Mucosa of descending colon (tissue), 3 donors: Measurements from ENCODE around the gene AAMP. TPM values are rescaled to one million over a fixed set of nuclear protein-coding genes. Genes with fewer than 3 reads are reported as not detected.
A peak's percentile ranks its signal among the peaks of the same experiment; 100 is the strongest.
"Not testable (repeated sequence)": the region's sequence is repeated elsewhere in the genome, so short reads cannot be mapped to it uniquely, and the experiment has no call there.

Experiments
- ATAC-seq: fragments of 200-7000 bp; cut with Tn5 transposase; one replicate; pipeline ENCODE4 v1.9.1; 2020; ENCODE audit warnings: mild to moderate bottlenecking, moderate library complexity
- DNase-seq, 3 donors: peaks; one replicate each; pipeline ENCODE4 v3.0.0-alpha.2; 2020
- H3K36me3 ChIP-seq: fragments of 200-600 bp; one replicate; pipeline ENCODE4 v1.8.0; 2021; ENCODE audit warnings: low read depth, mild to moderate bottlenecking
- H3K4me1 ChIP-seq: fragments of 200-600 bp; one replicate; pipeline ENCODE4 v1.8.0; 2021; ENCODE audit warnings: low read depth, mild to moderate bottlenecking
- H3K4me3 ChIP-seq: fragments of 200-600 bp; one replicate; pipeline ENCODE4 v1.8.0; 2021; ENCODE audit warnings: mild to moderate bottlenecking
- H3K9me3 ChIP-seq: fragments of 200-600 bp; one replicate; pipeline ENCODE4 v1.8.0; 2021; ENCODE audit warnings: mild to moderate bottlenecking
- intact Hi-C, 2 donors: fragments of 100-400 bp; cut with DNase I in 1 of 2; cut with micrococcal nuclease in 1 of 2; formaldehyde crosslinking; loops; one replicate each; pipeline versions ENCODE4 v1.11.0 to v1.11.1; 2022; cut with DNase I, micrococcal nuclease
- total RNA-seq, 3 donors: library from RNA; stranded (reverse); fragmentation: NEBNext Ultra II Directional in 2 of 3; extraction: Animal tissue kit (Norgen Biotek cat#: 25700) in 2 of 3; gene quantifications; one replicate each; pipeline versions ENCODE4 v1.2.1 to v1.2.4, GENCODE V29; 2021 to 2023
- TF ChIP-seq, protein P1 (sequence below): fragments of 200-600 bp; IDR thresholded peaks from one replicate; pipeline ENCODE4 v1.8.0; 2022; ENCODE audit warnings: antibody characterized with exemption, mild to moderate bottlenecking
- donor health status: DM: no; HTN: no; CAD: no; lungs with moderate emphysema.
- donor health status: DM: no; HTN: no; CAD: no.
- donor health status: DM: no; HTN: yes; CAD: no.

AAMP gene
- total RNA-seq, 3 donors from 2014 or later: 80.2 to 97.0 (median 94.1) TPM

DNA sequence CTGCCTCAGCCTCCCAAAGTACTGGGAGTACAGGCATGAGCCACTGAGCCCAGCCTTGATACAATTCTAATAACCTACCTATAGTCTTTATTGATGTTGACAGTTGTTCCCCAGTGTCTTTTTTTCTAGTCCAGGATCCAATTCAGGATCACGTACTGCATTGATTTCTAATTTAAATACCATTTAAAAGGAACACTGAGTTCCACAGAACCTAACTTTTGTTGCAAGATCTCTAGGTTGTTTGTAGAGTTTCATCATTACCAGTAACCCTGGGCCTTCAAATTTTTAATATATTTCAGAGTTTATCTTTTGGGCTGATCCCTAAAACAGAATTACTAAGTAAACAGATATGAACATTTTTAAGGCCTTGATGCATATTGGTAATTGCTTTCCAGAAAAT is 43.4 kb upstream of the AAMP start:
- no peak overlapping the region for H3K4me3 ChIP-seq
- no peak for ATAC-seq
- H3K36me3 ChIP-seq: no peaks in the 10 kb centered on the region
- DNase-seq: no peak
- peaks cover 12% of the 10 kb centered on the region for H3K4me1 ChIP-seq
- intact Hi-C loops: no loop called here
- no peaks in the 10 kb centered on the region for H3K9me3 ChIP-seq
- TF ChIP-seq, protein P1, sequence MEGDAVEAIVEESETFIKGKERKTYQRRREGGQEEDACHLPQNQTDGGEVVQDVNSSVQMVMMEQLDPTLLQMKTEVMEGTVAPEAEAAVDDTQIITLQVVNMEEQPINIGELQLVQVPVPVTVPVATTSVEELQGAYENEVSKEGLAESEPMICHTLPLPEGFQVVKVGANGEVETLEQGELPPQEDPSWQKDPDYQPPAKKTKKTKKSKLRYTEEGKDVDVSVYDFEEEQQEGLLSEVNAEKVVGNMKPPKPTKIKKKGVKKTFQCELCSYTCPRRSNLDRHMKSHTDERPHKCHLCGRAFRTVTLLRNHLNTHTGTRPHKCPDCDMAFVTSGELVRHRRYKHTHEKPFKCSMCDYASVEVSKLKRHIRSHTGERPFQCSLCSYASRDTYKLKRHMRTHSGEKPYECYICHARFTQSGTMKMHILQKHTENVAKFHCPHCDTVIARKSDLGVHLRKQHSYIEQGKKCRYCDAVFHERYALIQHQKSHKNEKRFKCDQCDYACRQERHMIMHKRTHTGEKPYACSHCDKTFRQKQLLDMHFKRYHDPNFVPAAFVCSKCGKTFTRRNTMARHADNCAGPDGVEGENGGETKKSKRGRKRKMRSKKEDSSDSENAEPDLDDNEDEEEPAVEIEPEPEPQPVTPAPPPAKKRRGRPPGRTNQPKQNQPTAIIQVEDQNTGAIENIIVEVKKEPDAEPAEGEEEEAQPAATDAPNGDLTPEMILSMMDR: no peak

- peak in 1 of 3 donors; percentile 51 for DNase-seq
- peak; percentile 88 for ATAC-seq
Observed at GRCh38 chr2:218312267-218312756, 42.4 kb upstream of the AAMP start.

GRCh38 chr2:218311541-218312266 is 41.8 kb upstream of the AAMP start:
- intact Hi-C loops, H3K4me3 ChIP-seq, H3K36me3 ChIP-seq, H3K9me3 ChIP-seq, DNase-seq: not testable (repeated sequence)
- H3K4me1 ChIP-seq: peaks cover 12% of the 10 kb centered on the region
- peak; percentile 48 for ATAC-seq

More at GRCh38 chr2:218312267-218312756, 42.4 kb upstream of the AAMP start:
- Histone ChIP-seq H3K9me3 (no peaks in the 10 kb centered on the region), H3K4me1 (peaks cover 12% of the 10 kb centered on the region), H3K36me3 (no peaks in the 10 kb centered on the region), H3K4me3 (no peak overlapping the region)
- intact Hi-C loops: no loop called here
- TF ChIP-seq, protein P1: no peak

DNA sequence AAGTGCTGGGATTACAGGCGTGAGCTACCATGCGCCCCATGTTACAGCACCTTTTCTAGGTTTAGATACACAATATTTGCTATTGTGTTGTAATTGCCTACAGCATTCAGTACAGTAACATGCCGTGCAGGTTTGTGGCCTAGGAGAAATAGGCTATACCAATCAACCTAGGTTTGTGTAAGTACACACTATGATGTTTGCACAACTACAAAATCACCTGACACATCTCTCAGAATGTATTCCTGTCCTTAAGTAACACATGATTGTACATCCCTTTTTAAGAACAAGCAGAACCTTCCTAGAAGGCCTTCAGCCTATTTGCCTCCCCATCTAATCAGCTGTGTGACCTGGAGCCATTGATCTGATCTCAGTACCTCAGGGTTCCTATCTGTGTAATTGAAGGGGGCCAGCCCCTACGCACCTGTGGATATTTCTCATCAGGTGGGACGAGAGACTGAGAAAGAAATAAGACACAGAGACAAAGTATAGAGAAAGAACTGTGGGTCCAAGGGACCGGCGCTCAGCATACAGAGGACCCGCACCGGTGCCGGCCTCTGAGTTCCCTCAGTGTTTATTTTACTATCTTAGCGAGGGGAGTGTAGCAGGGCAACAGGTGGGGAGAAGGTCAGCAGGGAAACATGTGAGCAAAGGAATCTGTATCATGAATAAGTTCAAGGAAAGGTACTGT is 41.1 kb upstream of the AAMP start:
- DNase-seq: no peak
- intact Hi-C loops: no loop called here
- no peak overlapping the region for H3K4me3 ChIP-seq
- TF ChIP-seq, protein P1: no peak
- H3K36me3 ChIP-seq: no peaks in the 10 kb centered on the region
- peak; percentile 50 for ATAC-seq
- H3K9me3 ChIP-seq: no peaks in the 10 kb centered on the region
- peaks cover 12% of the 10 kb centered on the region for H3K4me1 ChIP-seq

DNA sequence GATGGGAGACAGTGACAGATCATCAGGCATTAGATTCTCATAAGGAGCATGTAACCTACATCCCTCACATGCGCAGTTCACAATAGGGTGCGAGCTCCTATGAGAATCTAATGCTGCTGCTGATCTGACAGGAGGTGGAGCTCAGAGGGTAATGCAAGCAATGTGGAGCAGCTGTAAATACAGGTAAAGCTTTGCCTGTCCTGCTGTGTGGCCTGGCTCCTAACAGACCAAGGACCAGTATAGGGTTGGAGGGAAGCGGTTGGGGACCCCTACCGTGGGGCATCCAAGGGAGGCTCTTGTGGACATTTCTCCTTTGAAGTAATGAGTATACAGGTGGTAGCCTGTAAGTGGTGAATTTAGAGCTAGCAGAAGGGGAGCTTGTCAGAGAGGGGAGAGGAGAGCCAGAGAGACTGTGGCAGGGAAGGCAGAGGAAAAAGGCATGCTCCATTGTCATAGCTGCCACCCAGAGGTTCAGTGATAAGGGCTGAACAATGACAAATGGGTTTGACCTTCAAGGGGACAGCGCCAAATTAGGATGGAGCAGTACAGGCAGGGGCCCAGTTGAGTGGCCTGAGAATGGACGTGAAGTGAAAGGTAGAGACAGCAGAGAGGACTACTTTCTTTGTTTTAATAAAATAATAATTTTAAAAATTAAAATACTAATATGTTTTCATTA is 37.6 kb upstream of the AAMP start:
- intact Hi-C loops: loop anchor here in 1 of 2 donors (10.0 kb wide), 1 partner anchor 47 kb away; the partner anchor contains the start of gene CATIP
- DNase-seq: no peak
- Histone ChIP-seq H3K4me1 (peaks cover 3% of the 10 kb centered on the region), H3K4me3 (no peak overlapping the region), H3K9me3 (no peaks in the 10 kb centered on the region), H3K36me3 (no peaks in the 10 kb centered on the region)
- TF ChIP-seq, protein P1: no peak
- no peak for ATAC-seq
